Putamen (tissue), 1 donor: ENCODE data around the gene SLX4.

Experiments
- DNase-seq: peaks from one replicate; pipeline ENCODE4 v3.0.0-alpha.2; 2016; ENCODE audit warnings: low spot score

Gene SLX4

GRCh38 chr16:3582276-3583165 is 28.9 kb downstream of the SLX4 start:
- no peak for DNase-seq

- DNase-seq, result no peak
Measured at GRCh38 chr16:3581392-3581791, 30.0 kb downstream of the SLX4 start.

DNA sequence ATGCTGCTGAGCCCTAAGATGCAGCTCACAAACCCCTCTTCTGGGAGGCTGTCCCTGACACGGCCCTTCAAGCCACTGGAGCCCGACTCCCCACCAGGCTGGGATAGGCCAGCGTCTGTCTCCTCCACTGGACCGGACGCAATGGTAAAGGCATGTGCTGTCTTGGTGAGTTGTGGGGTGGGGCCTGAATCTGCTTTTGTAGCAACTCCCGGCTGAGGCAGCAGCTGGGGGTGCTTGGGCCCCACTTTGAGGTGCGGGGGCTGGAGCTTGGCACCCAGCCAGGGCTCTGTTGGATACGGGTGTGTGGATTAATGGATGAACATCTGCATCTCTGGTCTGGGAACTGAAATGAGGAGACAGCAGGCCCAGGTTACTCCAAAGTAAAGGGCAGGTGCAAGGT is 30.7 kb downstream of the SLX4 start:
- no peak for DNase-seq

DNA sequence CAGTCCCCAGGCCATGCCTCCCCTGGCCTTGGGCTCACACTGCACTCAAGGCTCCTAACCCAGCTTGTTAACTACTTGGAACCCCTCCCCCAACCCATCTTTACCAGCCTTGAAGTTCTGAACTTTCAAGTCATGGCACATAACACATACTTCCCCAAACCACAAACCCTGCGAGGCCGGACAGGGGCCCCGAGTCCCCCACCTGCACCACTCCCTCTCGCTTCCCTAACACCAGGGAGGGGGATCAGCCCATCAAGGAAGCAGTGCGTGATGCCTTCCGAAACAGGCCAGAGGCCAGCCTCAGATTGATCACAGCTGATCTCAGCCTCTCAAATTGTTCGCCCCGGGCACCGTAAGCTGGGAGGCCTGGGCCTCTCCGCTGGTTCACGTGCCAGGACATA is 31.2 kb downstream of the SLX4 start:
- DNase-seq, result no peak

DNA sequence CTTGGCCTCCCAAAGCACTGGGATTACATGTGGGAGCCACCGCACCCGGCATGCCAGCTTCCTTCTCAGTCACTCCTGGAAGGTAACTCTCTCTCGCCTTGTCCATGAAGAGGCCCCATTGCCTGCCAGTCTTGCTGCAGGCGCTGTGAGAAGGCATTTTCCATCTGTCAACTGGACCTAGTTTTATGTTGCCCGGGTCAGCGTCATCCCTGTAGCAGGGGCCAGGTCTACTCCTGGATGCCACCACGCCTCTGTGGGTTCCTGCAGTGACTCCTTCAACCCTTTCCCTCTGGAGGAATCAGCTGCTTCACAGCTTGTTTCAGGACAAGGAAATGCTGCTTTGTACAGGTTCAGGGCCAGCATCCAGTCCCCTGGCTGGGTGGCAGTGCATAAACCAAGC is 31.6 kb downstream of the SLX4 start:
- no peak for DNase-seq

DNA sequence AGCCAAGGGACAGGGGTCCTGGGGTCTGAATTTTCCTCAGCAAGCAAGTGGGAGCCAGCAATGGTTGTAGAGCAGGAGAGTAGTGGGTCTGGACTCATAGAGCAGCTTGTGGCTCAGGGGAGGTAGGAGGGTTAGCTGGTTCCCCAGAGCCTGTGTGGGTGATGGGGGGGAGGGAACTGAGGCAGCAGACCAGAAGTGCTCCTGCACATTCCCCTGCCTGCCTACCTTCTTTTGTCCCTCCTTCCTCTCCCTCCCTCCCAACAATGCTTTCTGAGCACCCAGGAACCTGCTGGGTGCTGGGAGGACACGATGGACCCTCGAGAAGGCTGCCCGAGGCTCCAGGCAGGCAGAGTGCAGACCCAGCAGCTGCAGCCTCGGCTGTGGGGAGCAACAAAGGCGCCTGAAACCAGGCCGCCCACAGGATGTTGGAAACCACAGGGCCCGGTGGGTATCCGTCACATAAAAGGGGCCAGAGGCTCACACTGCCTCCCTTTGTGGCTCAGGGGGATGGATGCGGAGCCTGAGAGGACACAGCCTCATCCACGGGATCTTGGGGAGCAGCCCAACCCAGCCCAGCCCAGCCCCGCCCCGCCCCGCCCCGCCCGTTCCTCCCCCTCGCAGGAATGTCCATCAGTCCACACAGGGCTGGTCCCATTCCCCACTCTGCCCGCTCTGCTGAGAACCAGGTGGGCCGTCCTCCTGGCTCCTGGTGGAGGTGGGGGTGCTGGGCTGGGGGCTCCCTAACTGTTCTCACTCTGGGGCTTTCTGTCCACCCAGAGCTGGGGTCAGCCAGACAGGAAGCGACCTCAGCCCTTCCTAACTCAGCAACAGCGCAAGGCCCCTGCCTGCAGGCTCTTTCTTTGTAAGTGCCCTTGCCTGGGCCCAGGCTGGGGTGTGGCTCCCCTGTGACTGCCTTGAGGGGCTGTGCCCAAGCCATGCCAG is 32.5 kb downstream of the SLX4 start:
- no peak for DNase-seq

DNA sequence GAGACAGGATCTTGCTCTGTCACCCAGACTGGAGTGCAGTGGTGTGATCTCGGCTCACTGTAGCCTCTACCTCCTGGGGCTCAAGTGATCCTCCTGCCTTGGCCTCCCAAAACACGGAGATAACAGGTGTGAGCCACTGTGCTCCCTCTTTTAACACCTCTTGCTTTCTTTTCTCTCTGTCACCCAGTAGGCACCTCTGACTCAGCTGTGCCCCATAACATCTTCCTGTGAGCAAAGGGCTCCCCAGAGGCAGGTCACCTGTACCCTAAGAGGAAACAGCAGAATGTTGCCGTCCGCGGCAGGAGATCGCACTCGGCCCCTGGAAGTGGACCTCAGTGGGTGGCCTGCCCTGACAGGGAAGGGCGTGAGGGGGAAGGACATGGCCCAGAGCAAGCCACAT is 33.3 kb downstream of the SLX4 start:
- DNase-seq, result no peak

DNA sequence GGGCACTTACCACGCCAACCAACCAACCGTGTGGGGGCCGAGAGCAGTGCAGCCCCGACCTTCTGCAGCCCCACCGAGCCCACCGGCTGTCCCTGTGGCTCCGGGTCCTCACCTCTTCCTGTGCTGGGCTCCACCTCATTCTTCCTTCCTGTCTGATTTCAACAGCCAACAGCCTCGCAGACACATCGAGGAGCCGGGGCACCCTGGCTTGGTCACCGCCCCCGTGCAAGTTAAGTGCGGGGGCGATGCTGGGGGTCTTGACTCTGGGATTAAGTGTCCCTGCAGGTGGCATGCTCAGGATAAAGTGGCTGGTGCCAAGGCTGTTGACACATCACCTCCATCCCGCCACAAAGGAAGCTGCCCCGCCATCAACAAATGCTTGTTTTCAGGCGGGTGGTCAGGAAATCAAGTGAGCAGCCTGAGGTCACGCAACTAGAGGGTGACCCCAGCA is 34.1 kb downstream of the SLX4 start, which contains the start of gene NLRC3:
TSS of gene NLRC3 (minus strand) at position 102 of the 451 bp plus-strand sequence. CDS start 12,367 bp downstream, outside the sequence.
- no peak for DNase-seq

DNA sequence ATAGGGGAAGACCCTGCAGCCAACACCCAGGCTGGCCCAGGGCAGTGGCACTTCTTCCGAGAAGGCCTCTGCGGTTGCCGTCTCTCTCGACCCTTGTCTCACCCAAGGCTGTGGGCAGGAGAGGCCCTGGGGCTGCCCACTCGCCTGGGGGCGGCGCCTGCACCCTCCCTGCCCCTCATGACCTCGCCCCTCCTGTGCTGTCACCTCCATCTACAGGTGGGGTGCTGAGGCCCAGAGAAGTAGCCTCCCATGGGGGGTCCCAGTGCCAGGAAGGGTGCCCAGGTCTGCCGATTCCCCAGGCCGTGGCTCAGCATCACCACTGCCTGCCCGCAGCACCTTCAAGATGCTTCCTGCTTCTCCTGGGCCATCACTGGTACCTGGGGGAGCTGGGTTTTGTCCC is 35.2 kb downstream of the SLX4 start:
- DNase-seq, result no peak

DNA sequence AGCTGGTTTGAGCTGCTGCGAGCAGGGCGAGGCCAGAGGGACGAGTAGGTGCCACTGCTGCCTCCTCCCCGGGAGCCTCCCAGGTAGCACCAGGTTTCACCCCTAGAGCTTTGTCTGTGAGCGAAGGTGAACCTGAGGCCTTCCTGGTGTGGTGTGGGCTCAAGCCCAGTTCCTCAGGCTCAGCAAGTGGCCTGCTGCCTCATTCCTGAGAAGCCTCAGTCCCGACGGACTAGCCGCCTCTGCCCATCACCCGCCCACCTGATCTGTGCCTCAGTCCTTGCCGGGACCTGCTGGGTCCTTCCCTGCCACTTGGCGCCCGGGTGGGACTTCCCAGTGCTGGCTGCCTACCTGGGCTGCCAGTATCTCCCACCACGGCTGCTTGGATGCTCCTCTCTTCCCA is 35.9 kb downstream of the SLX4 start:
- DNase-seq, result no peak

DNA sequence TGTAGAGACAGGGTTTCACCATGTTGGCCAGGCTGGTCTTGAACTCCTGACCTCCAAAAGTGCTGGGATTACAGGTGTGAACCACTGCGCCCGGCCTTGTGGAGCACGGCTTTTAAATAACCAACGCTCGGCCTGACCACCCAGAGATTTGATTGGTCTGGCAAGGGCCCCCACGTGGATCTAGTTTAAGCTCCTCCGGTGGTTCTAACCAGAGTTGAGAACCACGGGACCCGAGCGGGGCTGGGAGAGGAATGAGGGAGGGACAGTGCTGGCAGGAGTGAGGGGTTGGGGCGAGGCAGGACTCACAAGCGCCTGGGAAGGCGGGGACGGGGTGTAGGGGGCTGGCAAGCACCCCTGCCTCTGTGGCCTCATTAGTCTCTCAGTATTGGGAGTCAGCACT is 37.2 kb downstream of the SLX4 start:
- DNase-seq, result no peak

- DNase-seq, result peak; percentile 7
Measured at GRCh38 chr16:3573146-3573815, 38.1 kb downstream of the SLX4 start.

DNA sequence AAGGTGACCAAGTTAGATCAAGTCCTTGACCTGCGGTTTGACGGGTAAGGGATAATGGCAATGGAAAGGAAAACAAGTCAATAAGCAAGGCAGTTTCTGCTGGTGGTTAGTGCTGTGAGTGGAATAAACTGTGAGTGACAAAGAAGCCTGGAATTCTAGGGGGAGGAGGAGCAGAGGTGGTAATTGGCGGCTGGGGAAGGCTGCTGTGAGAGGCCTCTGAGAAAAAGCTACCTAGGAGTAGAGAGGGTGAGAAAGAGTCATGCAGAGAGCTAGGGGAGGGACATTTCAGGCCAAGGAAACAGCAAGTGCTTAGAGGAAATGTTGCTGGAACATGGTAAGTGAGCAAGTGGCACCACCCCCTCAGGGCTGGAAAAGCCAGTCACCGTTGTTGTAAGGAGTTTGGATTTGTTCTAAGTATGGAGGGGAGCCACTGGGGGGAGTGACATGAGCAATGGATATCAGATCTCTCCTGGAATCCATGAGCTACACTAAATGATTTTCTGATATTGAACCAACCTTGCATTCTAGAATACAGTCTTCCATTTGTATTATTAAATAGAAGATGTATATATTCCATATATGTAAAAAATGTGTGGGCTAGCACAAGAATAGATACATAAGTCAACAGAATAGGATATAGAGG is 40.9 kb downstream of the SLX4 start:
- no peak for DNase-seq

- DNase-seq, result no peak
Measured at GRCh38 chr16:3569851-3570250, 41.6 kb downstream of the SLX4 start.

GRCh38 chr16:3566990-3567389 is 44.4 kb downstream of the SLX4 start:
- no peak for DNase-seq

DNA sequence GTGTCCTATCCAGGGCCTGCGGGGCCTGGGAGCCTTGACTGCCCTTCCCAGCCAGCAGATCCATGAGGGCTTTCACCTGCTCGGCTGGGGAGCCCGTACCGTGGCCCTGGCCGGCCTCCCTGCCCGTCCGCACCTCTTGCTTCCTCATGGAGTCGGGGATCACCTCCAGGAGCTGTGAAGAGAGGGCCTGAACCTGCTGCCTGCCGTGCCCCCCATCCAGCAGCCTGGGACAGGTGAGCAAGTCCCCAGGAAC is 46.6 kb downstream of the SLX4 start:
- no peak for DNase-seq

DNA sequence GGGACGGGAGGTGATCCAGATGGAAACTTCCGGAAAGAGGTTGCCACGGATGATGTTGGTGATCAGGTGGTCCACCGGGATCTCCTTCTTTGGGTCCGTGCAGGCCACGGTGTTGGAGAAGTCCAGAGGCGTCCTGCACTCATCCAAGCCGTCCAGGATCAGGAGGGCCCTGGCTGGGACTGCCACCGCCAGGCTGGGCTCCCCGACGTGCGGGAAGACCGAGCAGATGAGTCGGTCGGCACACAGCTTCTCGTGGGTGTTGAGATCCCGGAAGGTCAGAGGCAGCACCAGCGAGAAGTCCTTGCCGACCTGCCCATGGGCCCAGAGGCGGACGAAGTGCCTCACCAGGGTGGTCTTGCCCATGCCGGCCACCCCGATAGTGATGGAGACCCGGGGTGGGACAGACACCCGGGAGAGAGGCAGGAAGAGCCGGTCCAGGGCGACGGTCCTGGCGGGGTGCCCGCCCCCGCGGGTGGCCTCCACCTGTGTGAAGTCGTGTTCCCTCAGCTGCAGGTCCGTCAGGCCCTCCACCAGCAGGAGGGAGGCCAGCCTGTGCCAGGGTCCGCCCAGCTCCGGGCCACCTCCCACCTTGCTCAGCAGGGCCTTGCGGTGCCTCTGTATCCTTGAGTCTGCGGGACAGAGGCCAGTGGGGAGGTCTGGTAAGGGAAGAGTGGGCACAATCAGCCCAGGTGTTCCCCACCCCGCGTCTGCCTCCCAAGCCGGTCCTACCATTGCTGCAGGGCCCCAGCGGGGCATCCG is 47.1 kb downstream of the SLX4 start:
- no peak for DNase-seq

DNA sequence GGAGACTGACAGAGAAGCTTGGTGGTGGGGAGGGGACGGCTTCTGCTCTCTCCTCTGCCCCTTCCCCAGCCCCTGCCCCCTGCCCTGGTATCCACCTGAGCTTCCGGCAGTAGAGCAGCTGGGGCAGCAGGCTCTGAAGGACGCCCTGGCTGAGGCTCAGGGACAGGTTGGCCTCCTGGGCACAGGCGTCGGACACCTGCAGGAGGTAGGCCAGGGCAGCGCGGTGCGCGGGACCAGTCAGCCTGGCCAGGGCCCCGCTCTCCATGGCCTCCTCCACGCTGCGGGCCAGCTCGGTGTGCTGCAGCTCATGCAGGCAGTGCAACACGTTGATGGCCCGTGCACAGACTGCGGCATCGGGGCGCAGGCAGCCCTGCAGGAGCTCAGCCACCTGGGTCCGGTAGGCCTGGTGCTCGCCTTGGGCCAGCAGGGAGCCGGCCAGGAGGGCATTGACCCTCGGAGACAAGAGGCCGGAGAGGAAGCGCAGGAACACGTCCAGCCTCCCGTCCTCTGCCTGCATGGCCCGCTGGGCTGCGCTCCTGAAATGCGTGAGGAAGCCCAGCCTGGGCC is 48.4 kb downstream of the SLX4 start:
- DNase-seq, result no peak

DNA sequence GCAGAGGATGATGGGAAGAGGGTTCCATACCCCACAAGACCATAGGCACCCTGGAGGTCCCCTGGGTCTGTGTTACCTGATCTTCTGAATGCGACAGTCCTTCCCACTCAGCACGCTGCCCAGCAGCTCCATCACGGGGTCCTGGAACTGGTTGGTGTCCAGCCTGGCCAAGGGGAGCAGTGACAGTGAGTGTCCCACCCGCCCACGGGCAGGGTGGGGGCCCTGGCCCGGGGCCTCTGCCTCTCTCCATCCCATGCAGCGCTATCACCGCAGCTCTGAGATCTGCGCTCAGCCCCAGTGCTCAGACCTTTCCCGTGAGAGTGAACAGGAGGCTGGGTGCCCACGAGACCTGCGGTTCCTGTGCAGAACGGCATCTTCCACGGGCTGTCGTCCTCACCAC is 49.8 kb downstream of the SLX4 start:
- no peak for DNase-seq

GRCh38 chr16:3554351-3554928 is 57.0 kb downstream of the SLX4 start:
- DNase-seq, result no peak
